ENCODE data around the gene WDR70.

GRCh38 chr5:37471666-37472197 lies 92.6 kb downstream of the WDR70 start:
- TF ChIP-seq FOXM1 (IDR thresholded peaks at IDR 0.05; ENCODE audit: low read depth, low read length): no peak
- TF ChIP-seq, protein P1, sequence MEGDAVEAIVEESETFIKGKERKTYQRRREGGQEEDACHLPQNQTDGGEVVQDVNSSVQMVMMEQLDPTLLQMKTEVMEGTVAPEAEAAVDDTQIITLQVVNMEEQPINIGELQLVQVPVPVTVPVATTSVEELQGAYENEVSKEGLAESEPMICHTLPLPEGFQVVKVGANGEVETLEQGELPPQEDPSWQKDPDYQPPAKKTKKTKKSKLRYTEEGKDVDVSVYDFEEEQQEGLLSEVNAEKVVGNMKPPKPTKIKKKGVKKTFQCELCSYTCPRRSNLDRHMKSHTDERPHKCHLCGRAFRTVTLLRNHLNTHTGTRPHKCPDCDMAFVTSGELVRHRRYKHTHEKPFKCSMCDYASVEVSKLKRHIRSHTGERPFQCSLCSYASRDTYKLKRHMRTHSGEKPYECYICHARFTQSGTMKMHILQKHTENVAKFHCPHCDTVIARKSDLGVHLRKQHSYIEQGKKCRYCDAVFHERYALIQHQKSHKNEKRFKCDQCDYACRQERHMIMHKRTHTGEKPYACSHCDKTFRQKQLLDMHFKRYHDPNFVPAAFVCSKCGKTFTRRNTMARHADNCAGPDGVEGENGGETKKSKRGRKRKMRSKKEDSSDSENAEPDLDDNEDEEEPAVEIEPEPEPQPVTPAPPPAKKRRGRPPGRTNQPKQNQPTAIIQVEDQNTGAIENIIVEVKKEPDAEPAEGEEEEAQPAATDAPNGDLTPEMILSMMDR (IDR thresholded peaks at IDR 0.05 in 2 of 3, conservative IDR thresholded peaks at IDR 0.05 in 1 of 3; ENCODE audit: control insufficient read depth in 2 of 3, extremely low read depth in 1 of 3, insufficient read depth in 1 of 3, low read depth in 3 of 3, low read length in 3 of 3): no peak
- no peak for TF ChIP-seq NBN (IDR thresholded peaks at IDR 0.05)
- no peak for TF ChIP-seq TCF12 (IDR thresholded peaks at IDR 0.05; ENCODE audit: low read depth, low read length)

Measured in GM12878 (cell line).